Measurements from ENCODE around the gene ANKRD55.

The ANKRD55 gene

GRCh38 chr5:56148453-56148971 is 84.6 kb downstream of the ANKRD55 start:
- Histone ChIP-seq H3K4me3 (no peak overlapping the region), H3K9ac (ENCODE audit: insufficient read length) (no peak overlapping the region), H3K36me3 (ENCODE audit: insufficient read depth, low read length) (no peaks in the 10 kb centered on the region), H3K9me3 (ENCODE audit: low read depth, low read length) (no peaks in the 10 kb centered on the region), H3K27ac (no peak overlapping the region)
- no peak for DNase-seq (ENCODE audit: low read depth, low spot score)
- TF ChIP-seq EZH2 (IDR thresholded peaks at IDR 0.05) = no peak
- TF ChIP-seq POLR2AphosphoS5 (IDR thresholded peaks at IDR 0.05; ENCODE audit: borderline replicate concordance, low read depth, low read length) = no peak
- no peak for TF ChIP-seq FOXP2 (optimal IDR thresholded peaks at IDR 0.05; ENCODE audit: control extremely low read depth, extremely low read length, insufficient read depth)

GRCh38 chr5:56147659-56148230 is 85.4 kb downstream of the ANKRD55 start:
- H3K27ac ChIP-seq = no peak overlapping the region
- H3K9me3 ChIP-seq (ENCODE audit: low read depth, low read length) = no peaks in the 10 kb centered on the region
- DNase-seq (ENCODE audit: low read depth, low spot score) = no peak
- H3K9ac ChIP-seq (ENCODE audit: insufficient read length) = no peak overlapping the region
- no peak overlapping the region for H3K4me3 ChIP-seq
- no peak for TF ChIP-seq FOXP2 (optimal IDR thresholded peaks at IDR 0.05; ENCODE audit: control extremely low read depth, extremely low read length, insufficient read depth)
- no peak for TF ChIP-seq EZH2 (IDR thresholded peaks at IDR 0.05)
- no peak for TF ChIP-seq POLR2AphosphoS5 (IDR thresholded peaks at IDR 0.05; ENCODE audit: borderline replicate concordance, low read depth, low read length)
- no peaks in the 10 kb centered on the region for H3K36me3 ChIP-seq (ENCODE audit: insufficient read depth, low read length)

GRCh38 chr5:56147106-56147505 is 86.0 kb downstream of the ANKRD55 start:
- Histone ChIP-seq H3K27ac (no peak overlapping the region), H3K9ac (ENCODE audit: insufficient read length) (no peak overlapping the region), H3K36me3 (ENCODE audit: insufficient read depth, low read length) (no peaks in the 10 kb centered on the region), H3K9me3 (ENCODE audit: low read depth, low read length) (no peaks in the 10 kb centered on the region), H3K4me3 (no peak overlapping the region)
- no peak for DNase-seq (ENCODE audit: low read depth, low spot score)
- TF ChIP-seq POLR2AphosphoS5 (IDR thresholded peaks at IDR 0.05; ENCODE audit: borderline replicate concordance, low read depth, low read length) (no peak), EZH2 (IDR thresholded peaks at IDR 0.05) (no peak), FOXP2 (optimal IDR thresholded peaks at IDR 0.05; ENCODE audit: control extremely low read depth, extremely low read length, insufficient read depth) (no peak)

GRCh38 chr5:56146674-56147073 is 86.5 kb downstream of the ANKRD55 start:
- Histone ChIP-seq H3K4me3 (no peak overlapping the region), H3K36me3 (ENCODE audit: insufficient read depth, low read length) (no peaks in the 10 kb centered on the region), H3K9me3 (ENCODE audit: low read depth, low read length) (no peaks in the 10 kb centered on the region), H3K9ac (ENCODE audit: insufficient read length) (no peak overlapping the region), H3K27ac (no peak overlapping the region)
- TF ChIP-seq FOXP2 (optimal IDR thresholded peaks at IDR 0.05; ENCODE audit: control extremely low read depth, extremely low read length, insufficient read depth) (no peak), EZH2 (IDR thresholded peaks at IDR 0.05) (no peak), POLR2AphosphoS5 (IDR thresholded peaks at IDR 0.05; ENCODE audit: borderline replicate concordance, low read depth, low read length) (no peak)
- DNase-seq (ENCODE audit: low read depth, low spot score) = no peak

- Histone ChIP-seq H3K27ac (no peak overlapping the region), H3K36me3 (ENCODE audit: insufficient read depth, low read length) (no peaks in the 10 kb centered on the region), H3K9me3 (ENCODE audit: low read depth, low read length) (no peaks in the 10 kb centered on the region), H3K4me3 (no peak overlapping the region), H3K9ac (ENCODE audit: insufficient read length) (no peak overlapping the region)
- no peak for DNase-seq (ENCODE audit: low read depth, low spot score)
- no peak for TF ChIP-seq FOXP2 (optimal IDR thresholded peaks at IDR 0.05; ENCODE audit: control extremely low read depth, extremely low read length, insufficient read depth)
- TF ChIP-seq POLR2AphosphoS5 (IDR thresholded peaks at IDR 0.05; ENCODE audit: borderline replicate concordance, low read depth, low read length) = no peak
- no peak for TF ChIP-seq EZH2 (IDR thresholded peaks at IDR 0.05)
Observed at GRCh38 chr5:56145511-56145910, 87.6 kb downstream of the ANKRD55 start.

- H3K9me3 ChIP-seq (ENCODE audit: low read depth, low read length) = no peaks in the 10 kb centered on the region
- DNase-seq (ENCODE audit: low read depth, low spot score) = no peak
- H3K4me3 ChIP-seq = no peak overlapping the region
- TF ChIP-seq EZH2 (IDR thresholded peaks at IDR 0.05) (no peak), FOXP2 (optimal IDR thresholded peaks at IDR 0.05; ENCODE audit: control extremely low read depth, extremely low read length, insufficient read depth) (no peak)
- no peak overlapping the region for H3K9ac ChIP-seq (ENCODE audit: insufficient read length)
- no peaks in the 10 kb centered on the region for H3K36me3 ChIP-seq (ENCODE audit: insufficient read depth, low read length)
- no peak overlapping the region for H3K27ac ChIP-seq
Observed at GRCh38 chr5:56145106-56145505, 88.0 kb downstream of the ANKRD55 start.

GRCh38 chr5:56144211-56144610 is 88.9 kb downstream of the ANKRD55 start:
- no peaks in the 10 kb centered on the region for H3K9me3 ChIP-seq (ENCODE audit: low read depth, low read length)
- no peaks in the 10 kb centered on the region for H3K36me3 ChIP-seq (ENCODE audit: insufficient read depth, low read length)
- TF ChIP-seq FOXP2 (optimal IDR thresholded peaks at IDR 0.05; ENCODE audit: control extremely low read depth, extremely low read length, insufficient read depth) = no peak
- TF ChIP-seq POLR2AphosphoS5 (IDR thresholded peaks at IDR 0.05; ENCODE audit: borderline replicate concordance, low read depth, low read length) = no peak
- TF ChIP-seq EZH2 (IDR thresholded peaks at IDR 0.05) = no peak
- H3K27ac ChIP-seq = no peak overlapping the region
- no peak overlapping the region for H3K9ac ChIP-seq (ENCODE audit: insufficient read length)
- H3K4me3 ChIP-seq = no peak overlapping the region
- DNase-seq (ENCODE audit: low read depth, low spot score) = no peak

GRCh38 chr5:56143373-56143714 is 89.8 kb downstream of the ANKRD55 start:
- DNase-seq (ENCODE audit: low read depth, low spot score) = no peak
- no peak overlapping the region for H3K4me3 ChIP-seq
- H3K9me3 ChIP-seq (ENCODE audit: low read depth, low read length) = no peaks in the 10 kb centered on the region
- no peaks in the 10 kb centered on the region for H3K36me3 ChIP-seq (ENCODE audit: insufficient read depth, low read length)
- TF ChIP-seq FOXP2 (optimal IDR thresholded peaks at IDR 0.05; ENCODE audit: control extremely low read depth, extremely low read length, insufficient read depth) (no peak), POLR2AphosphoS5 (IDR thresholded peaks at IDR 0.05; ENCODE audit: borderline replicate concordance, low read depth, low read length) (no peak), EZH2 (IDR thresholded peaks at IDR 0.05) (no peak)
- H3K27ac ChIP-seq = no peak overlapping the region
- H3K9ac ChIP-seq (ENCODE audit: insufficient read length) = no peak overlapping the region

All from SK-N-MC (cell line).